Measurements from ENCODE around the gene GPR173.

DNA sequence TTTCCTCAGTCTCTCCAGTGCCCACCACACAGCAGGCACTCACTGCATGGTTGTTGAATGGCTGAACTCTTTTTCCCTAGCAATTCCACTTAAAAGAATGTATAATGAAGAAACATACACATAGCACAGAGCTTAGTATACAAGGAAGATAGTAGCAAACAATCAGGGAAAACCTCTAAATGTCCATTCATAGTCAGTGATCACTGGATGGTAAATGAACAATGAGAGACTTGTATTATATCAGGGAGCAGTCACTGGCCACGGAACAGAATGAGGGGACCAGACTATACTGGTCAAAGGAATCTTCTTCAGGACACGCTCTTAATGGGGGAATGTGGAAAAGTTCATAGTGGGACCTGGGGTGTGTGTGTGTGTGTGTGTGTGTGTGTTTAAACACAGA lies 46.6 kb upstream of the GPR173 start:
- no peak for TF ChIP-seq POLR2A (IDR thresholded peaks at IDR 0.05)
- TF ChIP-seq, protein P1, sequence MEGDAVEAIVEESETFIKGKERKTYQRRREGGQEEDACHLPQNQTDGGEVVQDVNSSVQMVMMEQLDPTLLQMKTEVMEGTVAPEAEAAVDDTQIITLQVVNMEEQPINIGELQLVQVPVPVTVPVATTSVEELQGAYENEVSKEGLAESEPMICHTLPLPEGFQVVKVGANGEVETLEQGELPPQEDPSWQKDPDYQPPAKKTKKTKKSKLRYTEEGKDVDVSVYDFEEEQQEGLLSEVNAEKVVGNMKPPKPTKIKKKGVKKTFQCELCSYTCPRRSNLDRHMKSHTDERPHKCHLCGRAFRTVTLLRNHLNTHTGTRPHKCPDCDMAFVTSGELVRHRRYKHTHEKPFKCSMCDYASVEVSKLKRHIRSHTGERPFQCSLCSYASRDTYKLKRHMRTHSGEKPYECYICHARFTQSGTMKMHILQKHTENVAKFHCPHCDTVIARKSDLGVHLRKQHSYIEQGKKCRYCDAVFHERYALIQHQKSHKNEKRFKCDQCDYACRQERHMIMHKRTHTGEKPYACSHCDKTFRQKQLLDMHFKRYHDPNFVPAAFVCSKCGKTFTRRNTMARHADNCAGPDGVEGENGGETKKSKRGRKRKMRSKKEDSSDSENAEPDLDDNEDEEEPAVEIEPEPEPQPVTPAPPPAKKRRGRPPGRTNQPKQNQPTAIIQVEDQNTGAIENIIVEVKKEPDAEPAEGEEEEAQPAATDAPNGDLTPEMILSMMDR (IDR thresholded peaks at IDR 0.05), result no peak
